Memory B cell (primary cell): ENCODE measurements around the gene KRT7.

Experiments used
- ATAC-seq: fragments of 150-1000 bp; cut with Tn5 transposase; 2 replicates; pipeline ENCODE4 v1.10.0; 2021; ENCODE audit warnings: low read depth, mild to moderate bottlenecking, moderate library complexity
- DNase-seq, 2 donors: peaks; one replicate each; pipeline ENCODE4 v3.0.0; 2022; ENCODE audit warnings: low spot score in 2 of 2
- H3K27ac Mint-ChIP-seq: one replicate; pipeline ENCODE4 v1.8.0; 2022; ENCODE audit warnings: mild to moderate bottlenecking, moderate library complexity, mixed read lengths
- H3K27me3 Mint-ChIP-seq: one replicate; pipeline ENCODE4 v1.8.0; 2022; ENCODE audit warnings: mixed read lengths
- H3K36me3 Mint-ChIP-seq: one replicate; pipeline ENCODE4 v1.8.0; 2022; ENCODE audit warnings: mild to moderate bottlenecking, mixed read lengths
- H3K4me1 Mint-ChIP-seq: one replicate; pipeline ENCODE4 v1.8.0; 2022; ENCODE audit warnings: mixed read lengths
- H3K4me3 Mint-ChIP-seq: one replicate; pipeline ENCODE4 v1.8.0; 2022; ENCODE audit warnings: mild to moderate bottlenecking, moderate library complexity, mixed read lengths
- H3K9me3 Mint-ChIP-seq: one replicate; pipeline ENCODE4 v1.8.0; 2022; ENCODE audit warnings: mixed read lengths

KRT7 gene

GRCh38 chr12:52296572-52297215 lies 63.7 kb downstream of the KRT7 start:
- Mint-ChIP-seq H3K27ac (no peak overlapping the region), H3K27me3 (peaks cover 20% of the 10 kb centered on the region), H3K36me3 (no peaks in the 10 kb centered on the region), H3K4me1 (no peaks in the 10 kb centered on the region), H3K9me3 (no peaks in the 10 kb centered on the region), H3K4me3 (no peak overlapping the region)
- ATAC-seq (no peak), DNase-seq (no peak)
